GM12891 (cell line): ENCODE data around the gene TMEM207.

ENCODE experiments used
- PAX5 ChIP-seq: IDR thresholded peaks from 2 replicates; pipeline ENCODE4 v1.6.1; 2011; ENCODE audit warnings: low read length, moderate library complexity, mild to moderate bottlenecking; ENCODE audit not compliant: insufficient read depth, severe bottlenecking
- POLR2A ChIP-seq: IDR thresholded peaks from 2 replicates; pipeline ENCODE4 v1.6.1; 2011; ENCODE audit warnings: low read depth, low read length, control low read depth
- POLR2AphosphoS5 ChIP-seq: IDR thresholded peaks from 2 replicates; pipeline ENCODE4 v1.6.1; 2011; ENCODE audit warnings: low read depth, low read length, control low read depth
- POU2F2 ChIP-seq: IDR thresholded peaks from 2 replicates; pipeline ENCODE4 v1.6.1; 2011; ENCODE audit warnings: low read depth, mild to moderate bottlenecking, control low read depth, low read length, moderate library complexity
- TAF1 ChIP-seq: IDR thresholded peaks from 2 replicates; pipeline ENCODE4 v1.6.1; 2011; ENCODE audit warnings: low read depth, low read length, control low read depth

GRCh38 chr3:190443257-190443656 lies 6.4 kb downstream of the TMEM207 start:
- no peak for TF ChIP-seq POLR2AphosphoS5
- no peak for TF ChIP-seq POLR2A
- TF ChIP-seq TAF1 = no peak
- TF ChIP-seq PAX5 = no peak
- TF ChIP-seq POU2F2 = no peak
